IMR-90 (cell line): Measurements from ENCODE around the gene IL11RA. TPM values are rescaled to one million over a fixed set of nuclear protein-coding genes. Genes with fewer than 3 reads are reported as not detected.
"Not testable (repeated sequence)": the region's sequence is repeated elsewhere in the genome, so short reads cannot be mapped to it uniquely, and the experiment has no call there.

ENCODE experiments used
- ATAC-seq: fragments of 200-7000 bp; cut with Tn5 transposase; 2 replicates; pipeline ENCODE4 v1.9.1; 2020; ENCODE audit warnings: low read depth, mild to moderate bottlenecking, moderate library complexity
- BruUV-seq: library from RNA; stranded (reverse); fragments of 400-500 nt; replicated peaks from 2 replicates; lab custom pipeline; 2021; lab: Mats Ljungman, UMichigan
- CTCF ChIA-PET: fragments of 300-600 bp; formaldehyde crosslinking; extraction: SDS; loops from one replicate; lab custom pipeline; 2021; ENCODE audit warnings: antibody characterized with exemption; lab: Yijun Ruan, JAX
- POLR2A ChIA-PET: fragments of 300-600 bp; sonication (Branson Sonifier 250); formaldehyde crosslinking; loops from one replicate; lab custom pipeline; 2022; ENCODE audit warnings: antibody characterized with exemption; ENCODE audit not compliant: unreplicated experiment; lab: Charles Lee
- DNase-seq: peaks from one replicate; pipeline ENCODE4 v3.0.0; 2013
- H2AFZ ChIP-seq: replicated peaks from 2 replicates; pipeline ENCODE3; 2013; ENCODE audit warnings: low read length, mild to moderate bottlenecking; ENCODE audit not compliant: poor library complexity
- H2AK5ac ChIP-seq: 2 replicates; pipeline ENCODE4 v1.6.1; 2013; ENCODE audit warnings: low read depth, low read length, inconsistent platforms
- H2AK9ac ChIP-seq: replicated peaks from 2 replicates; pipeline ENCODE3; 2013; ENCODE audit warnings: mild to moderate bottlenecking, low read depth, low read length, moderate library complexity; ENCODE audit not compliant: poor library complexity
- H2BK120ac ChIP-seq: 2 replicates; pipeline ENCODE4 v1.6.1; 2013; ENCODE audit warnings: low read depth, low read length, inconsistent platforms
- H2BK15ac ChIP-seq: 3 replicates; pipeline ENCODE4 v1.6.1; 2013; ENCODE audit warnings: low read depth, low read length, inconsistent platforms
- H2BK20ac ChIP-seq: 2 replicates; pipeline ENCODE4 v1.6.1; 2013; ENCODE audit warnings: low read depth, mild to moderate bottlenecking, inconsistent platforms, low read length, moderate library complexity
- H2BK5ac ChIP-seq: 2 replicates; pipeline ENCODE4 v1.6.1; 2013; ENCODE audit warnings: mild to moderate bottlenecking, low read depth, low read length, inconsistent platforms; ENCODE audit not compliant: poor library complexity, severe bottlenecking
- H3K14ac ChIP-seq: replicated peaks from 2 replicates; pipeline ENCODE4 v1.6.1; 2013; ENCODE audit warnings: low read depth, low read length, inconsistent platforms
- H3K18ac ChIP-seq: 2 replicates; pipeline ENCODE4 v1.6.1; 2013; ENCODE audit warnings: low read depth, low read length, control low read depth
- H3K23ac ChIP-seq: 2 replicates; pipeline ENCODE4 v1.6.1; 2013; ENCODE audit warnings: low read depth, low read length, inconsistent platforms
- H3K27ac ChIP-seq: 2 replicates; pipeline ENCODE4 v1.5.1; 2013; ENCODE audit warnings: mild to moderate bottlenecking, control low read depth, low read length; ENCODE audit not compliant: insufficient read depth
- H3K27me3 ChIP-seq: 2 replicates; pipeline ENCODE4 v1.6.1; 2013; ENCODE audit warnings: low read length; ENCODE audit not compliant: control insufficient read depth, insufficient read depth
- H3K36me3 ChIP-seq: 2 replicates; pipeline ENCODE4 v1.6.1; 2013; ENCODE audit warnings: low read length, mixed read lengths; ENCODE audit not compliant: control insufficient read depth, insufficient read depth
- H3K4ac ChIP-seq: 2 replicates; pipeline ENCODE4 v1.6.1; 2013; ENCODE audit warnings: low read depth, low read length, inconsistent platforms
- H3K4me1 ChIP-seq: 2 replicates; pipeline ENCODE4 v1.6.1; 2013; ENCODE audit warnings: low read length, mixed read lengths; ENCODE audit not compliant: control insufficient read depth, insufficient read depth
- H3K4me2 ChIP-seq: 2 replicates; pipeline ENCODE4 v1.6.1; 2013; ENCODE audit warnings: low read depth, mild to moderate bottlenecking, control low read depth, low read length, moderate library complexity
- H3K4me3 ChIP-seq: 2 replicates; pipeline ENCODE4 v1.5.1; 2013; ENCODE audit warnings: low read depth, mild to moderate bottlenecking, control low read depth, low read length, moderate library complexity; ENCODE audit not compliant: insufficient read depth
- H3K56ac ChIP-seq: 2 replicates; pipeline ENCODE4 v1.6.1; 2013; ENCODE audit warnings: low read length, inconsistent platforms; ENCODE audit not compliant: insufficient read depth; ENCODE audit errors: extremely low read depth
- H3K79me1 ChIP-seq, 2 experiments: 2 replicates each; pipeline ENCODE4 v1.6.1; 2013; ENCODE audit warnings: low read length in 2 of 2, inconsistent platforms in 1 of 2, low read depth in 1 of 2
- H3K9ac ChIP-seq: 2 replicates; pipeline ENCODE4 v1.6.1; 2013; ENCODE audit warnings: low read depth, low read length, control low read depth
- H3K9me1 ChIP-seq: 2 replicates; pipeline ENCODE4 v1.6.1; 2013; ENCODE audit warnings: low read length, inconsistent platforms; ENCODE audit not compliant: insufficient read depth
- H3K9me3 ChIP-seq: 2 replicates; pipeline ENCODE4 v1.6.1; 2013; ENCODE audit warnings: low read length; ENCODE audit not compliant: control insufficient read depth, insufficient read depth
- H4K20me1 ChIP-seq: 2 replicates; pipeline ENCODE4 v1.6.1; 2013; ENCODE audit warnings: low read length, inconsistent platforms; ENCODE audit not compliant: insufficient read depth
- H4K5ac ChIP-seq: 2 replicates; pipeline ENCODE4 v1.6.1; 2013; ENCODE audit warnings: mild to moderate bottlenecking, low read depth, low read length, control low read depth
- H4K8ac ChIP-seq, 2 experiments: 2 replicates each; pipeline ENCODE4 v1.6.1; 2013; ENCODE audit warnings: low read depth in 2 of 2, low read length in 2 of 2, control low read depth in 1 of 2, inconsistent platforms in 1 of 2
- H4K91ac ChIP-seq: 2 replicates; pipeline ENCODE4 v1.6.1; 2013; ENCODE audit warnings: low read depth, low read length, inconsistent platforms; ENCODE audit not compliant: insufficient read depth
- WGBS, 2 experiments: methylation state at CpG; one replicate each; pipeline versions ENCODE4 v1.1.5 to v1.1.7; 2013; ENCODE audit warnings: missing lambda C conversion rate in 2 of 2; ENCODE audit not compliant: insufficient read length in 1 of 2; ENCODE audit errors: extremely low coverage in 2 of 2; 5-methylcytosine and 5-hydroxymethylcytosine counted together
- dilution Hi-C: fragments of 300-500 bp; cut with HindIII; formaldehyde crosslinking; loops from one replicate; pipeline ENCODE4 v1.14.3; 2018; ENCODE audit warnings: low sequenced_read_pairs; ENCODE audit not compliant: unreplicated experiment
- in situ Hi-C: fragments of 300-500 bp; cut with MboI; formaldehyde crosslinking; loops from 3 replicates; pipeline ENCODE4 v1.14.3; 2019; ENCODE audit warnings: low sequenced_read_pairs, inconsistent platforms, mixed read lengths
- intact Hi-C: fragments of 100-400 bp; cut with micrococcal nuclease; formaldehyde crosslinking; loops from 2 replicates; pipeline ENCODE4 v1.10.0; 2022
- polyA plus RNA-seq, 3 experiments: library from polyadenylated mRNA; depleted of rRNA; stranded (reverse); fragments of >200 nt; gene quantifications; 2 replicates each; pipeline ENCODE4 v1.2.3, GENCODE V29; 2012; ENCODE audit warnings: low replicate concordance in 1 of 3
- total RNA-seq: library from RNA; depleted of rRNA; stranded (reverse); fragments of >200 nt; gene quantifications from 2 replicates; pipeline ENCODE4 v1.2.3, GENCODE V29; 2012

The IL11RA gene
- total and polyA plus RNA-seq, 2 of the 4 experiments (the other 2 are of a cell fraction): 8.2 to 15.9 TPM

DNA sequence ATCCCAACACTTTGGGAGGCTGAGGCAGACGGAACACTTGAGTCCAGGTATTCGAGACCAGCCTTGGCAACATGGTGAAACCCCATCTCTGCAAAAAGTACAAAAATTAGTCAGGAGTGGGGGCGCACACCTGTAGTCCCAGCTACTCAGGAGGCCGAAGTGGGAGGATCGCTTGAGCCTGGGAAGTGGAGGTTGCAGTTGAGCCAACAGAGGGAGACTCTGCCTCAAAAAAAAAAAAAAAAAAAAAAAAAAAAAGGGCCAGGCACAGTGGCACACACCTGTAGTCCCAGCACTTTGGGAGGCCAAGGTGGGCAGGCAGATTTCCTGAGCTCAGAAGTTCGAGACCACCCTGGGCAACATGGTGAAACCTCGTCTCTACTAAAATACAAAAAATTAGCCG, 12.7 kb upstream of the IL11RA start:
- H3K14ac ChIP-seq, H4K91ac ChIP-seq, in situ Hi-C loops, H2AK5ac ChIP-seq, H3K23ac ChIP-seq, intact Hi-C loops, ATAC-seq, H2BK15ac ChIP-seq, H3K27me3 ChIP-seq, H2AFZ ChIP-seq, H3K9ac ChIP-seq, H3K18ac ChIP-seq, H2AK9ac ChIP-seq, H3K56ac ChIP-seq, H4K20me1 ChIP-seq, H4K8ac ChIP-seq, H4K5ac ChIP-seq, H3K9me3 ChIP-seq, H3K4me1 ChIP-seq, POLR2A ChIA-PET, CTCF ChIA-PET, H2BK5ac ChIP-seq, H3K4ac ChIP-seq, H2BK20ac ChIP-seq, H3K4me2 ChIP-seq, H3K4me3 ChIP-seq, DNase-seq, dilution Hi-C loops, H2BK120ac ChIP-seq, H3K27ac ChIP-seq, BruUV-seq, H3K36me3 ChIP-seq: not testable (repeated sequence)
- peaks cover 13% of the 10 kb centered on the region; the same call in 1 of the 2 replicates for H3K9me1 ChIP-seq
- peaks cover 13 to 33% of the 10 kb centered on the region in 2 experiments for H3K79me1 ChIP-seq
- WGBS, 2 experiments: no CpG with 5 or more reads among the region's 8 CpGs
